Cardiac atrium fibroblast (primary cell): ENCODE data around the gene LMLN. TPM values are rescaled to one million over a fixed set of nuclear protein-coding genes. Genes with fewer than 3 reads are reported as not detected.

Source experiments
- total RNA-seq: library from RNA; depleted of rRNA; stranded (reverse); fragments of >200 nt; gene quantifications from 2 replicates; pipeline ENCODE4 v1.2.3, GENCODE V29; 2015

LMLN gene, protein sequence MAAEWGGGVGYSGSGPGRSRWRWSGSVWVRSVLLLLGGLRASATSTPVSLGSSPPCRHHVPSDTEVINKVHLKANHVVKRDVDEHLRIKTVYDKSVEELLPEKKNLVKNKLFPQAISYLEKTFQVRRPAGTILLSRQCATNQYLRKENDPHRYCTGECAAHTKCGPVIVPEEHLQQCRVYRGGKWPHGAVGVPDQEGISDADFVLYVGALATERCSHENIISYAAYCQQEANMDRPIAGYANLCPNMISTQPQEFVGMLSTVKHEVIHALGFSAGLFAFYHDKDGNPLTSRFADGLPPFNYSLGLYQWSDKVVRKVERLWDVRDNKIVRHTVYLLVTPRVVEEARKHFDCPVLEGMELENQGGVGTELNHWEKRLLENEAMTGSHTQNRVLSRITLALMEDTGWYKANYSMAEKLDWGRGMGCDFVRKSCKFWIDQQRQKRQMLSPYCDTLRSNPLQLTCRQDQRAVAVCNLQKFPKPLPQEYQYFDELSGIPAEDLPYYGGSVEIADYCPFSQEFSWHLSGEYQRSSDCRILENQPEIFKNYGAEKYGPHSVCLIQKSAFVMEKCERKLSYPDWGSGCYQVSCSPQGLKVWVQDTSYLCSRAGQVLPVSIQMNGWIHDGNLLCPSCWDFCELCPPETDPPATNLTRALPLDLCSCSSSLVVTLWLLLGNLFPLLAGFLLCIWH
- total RNA-seq, result 5.3 and 10.3 TPM in 2 replicates

DNA sequence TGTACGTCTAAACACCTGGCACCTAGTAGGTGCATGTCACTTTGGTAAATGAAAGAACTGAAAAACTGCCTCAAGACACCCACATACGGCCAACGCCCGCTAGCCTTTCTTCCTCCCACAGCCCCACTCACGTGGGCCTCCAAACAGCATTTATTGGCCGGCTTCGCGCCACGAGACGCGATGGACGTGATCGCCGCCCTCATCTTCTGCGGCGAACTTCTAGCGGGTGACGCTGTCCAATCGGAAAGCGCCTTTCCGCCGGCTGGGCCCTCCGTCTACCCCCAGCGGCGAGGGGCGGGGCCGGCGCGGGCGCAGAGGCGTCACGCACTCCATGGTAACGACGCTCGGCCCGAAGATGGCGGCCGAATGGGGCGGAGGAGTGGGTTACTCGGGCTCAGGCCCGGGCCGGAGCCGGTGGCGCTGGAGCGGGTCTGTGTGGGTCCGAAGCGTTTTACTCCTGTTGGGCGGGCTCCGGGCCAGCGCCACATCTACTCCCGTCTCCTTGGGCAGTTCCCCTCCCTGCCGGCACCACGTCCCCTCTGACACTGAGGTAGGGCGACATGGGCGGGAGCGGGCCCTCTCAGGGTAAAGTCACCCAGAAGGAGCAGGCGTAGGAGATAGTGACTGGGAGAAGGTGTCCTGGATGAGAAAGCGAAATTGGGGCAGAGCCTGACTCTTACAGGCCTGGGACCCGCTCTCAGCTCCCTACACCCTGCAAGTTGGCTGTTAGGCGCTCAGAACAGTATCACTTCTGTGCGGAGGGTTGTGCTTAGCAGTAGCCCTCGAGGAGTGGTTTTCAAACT, at the start of gene LMLN:
Gene LMLN, plus strand, starts transcription at position 327 of the 803 bp plus-strand sequence. Its CDS starts 29 bp downstream, at position 356.

DNA sequence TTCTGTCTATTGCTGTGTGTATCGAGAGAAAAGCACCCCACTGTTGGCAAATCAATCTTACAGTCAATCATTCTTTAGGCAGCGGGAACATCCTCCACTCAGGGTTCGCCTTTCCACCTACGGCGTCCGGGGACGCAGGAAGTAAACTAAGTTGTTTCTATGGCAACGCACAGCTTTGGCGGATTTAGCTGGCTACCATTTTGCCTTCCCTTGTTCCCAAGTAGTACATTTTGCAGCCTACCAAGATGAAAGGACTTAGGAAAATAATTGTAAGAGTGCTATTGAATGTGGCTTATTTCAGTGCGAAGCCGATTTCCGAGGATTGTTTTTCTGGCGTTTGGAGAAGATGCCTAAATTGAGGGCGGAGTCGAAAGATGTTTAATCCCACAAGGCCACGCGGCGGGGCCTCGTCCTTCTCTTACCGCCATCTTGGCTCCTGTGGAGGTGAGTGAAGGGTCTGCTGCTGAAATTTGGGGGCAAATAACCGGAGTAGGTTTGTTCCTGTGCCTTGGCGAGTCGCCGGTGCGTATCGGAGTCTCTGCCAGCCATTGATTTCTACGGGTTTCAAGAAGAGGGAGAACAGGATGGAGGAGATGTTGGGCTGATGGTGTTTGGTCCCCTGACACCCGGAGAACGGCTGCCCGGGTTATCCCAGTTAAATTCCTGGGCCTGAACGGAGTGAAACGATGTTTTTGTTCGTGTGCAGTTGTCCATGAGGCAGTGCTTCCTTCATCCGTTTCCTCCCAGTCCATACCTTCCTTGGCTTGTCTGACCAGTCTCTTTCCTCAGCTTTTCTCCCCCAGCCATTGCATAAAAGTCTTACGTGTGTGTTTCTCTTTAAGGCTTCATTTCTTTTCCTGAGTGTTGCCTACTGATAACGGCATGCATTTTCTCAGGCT, 10.0 kb upstream of the LMLN start, which contains the start of gene RPL35A:
Gene RPL35A, plus strand, starts transcription at position 413 of the 899 bp plus-strand sequence. CDS start 778 bp downstream, outside the sequence.

Other genes starting within 250 kb of the LMLN start
- 8.7 and 11.2 TPM in 2 replicates for gene RUBCN, start 223.3 kb upstream of the LMLN start, total RNA-seq
- gene FYTTD1, start 210.3 kb upstream of the LMLN start, total RNA-seq, result 45.2 and 51.6 TPM in 2 replicates
- gene LRCH3, start 169.0 kb upstream of the LMLN start, total RNA-seq, result 18.3 and 23.8 TPM in 2 replicates
- gene RPL35A, start 10.0 kb upstream of the LMLN start, total RNA-seq, result 861 and 881 TPM in 2 replicates